Activated naive CD4-positive, alpha-beta T cell treated with Interleukin-2 at 50 U/mL for 16 hours (primary cell): ENCODE measurements around the gene ITFG1.

ENCODE experiments used
- DNase-seq: peaks from one replicate; pipeline ENCODE4 v3.0.0-alpha.2; 2020

ITFG1 gene

DNA sequence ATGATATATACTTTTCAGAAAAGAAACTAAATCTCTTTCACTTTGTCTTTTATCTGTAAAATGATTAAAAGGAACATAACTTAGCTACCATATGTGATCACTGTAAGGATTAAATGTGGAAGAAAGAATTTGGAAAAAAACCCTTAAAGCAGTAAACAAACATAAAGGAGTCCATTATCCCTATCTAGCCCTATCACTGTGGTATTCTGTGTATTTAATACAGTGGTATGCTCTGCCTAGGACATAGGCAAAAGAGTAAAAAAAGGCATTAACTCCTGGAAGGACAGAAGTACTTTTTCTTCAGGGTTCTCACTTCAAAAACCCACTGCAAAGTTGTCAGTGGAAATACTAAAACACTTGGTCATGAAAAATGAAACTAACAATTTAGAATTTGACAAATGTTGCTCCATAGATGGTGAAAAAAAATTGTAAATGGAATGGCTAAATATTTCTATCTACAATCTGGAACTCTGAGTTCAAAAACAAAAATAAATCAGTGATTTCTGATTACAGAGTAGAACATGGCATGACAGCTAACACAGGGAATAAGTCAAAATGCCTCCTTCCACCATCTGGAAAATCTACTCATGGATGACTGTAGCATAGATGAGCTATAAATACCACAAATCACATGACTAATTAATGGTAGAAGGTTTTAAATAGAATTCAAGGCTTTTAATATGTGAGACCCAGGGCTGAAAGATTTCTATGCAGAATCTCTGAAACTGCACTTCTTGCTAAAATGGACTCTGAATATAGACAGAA, 140.1 kb downstream of the ITFG1 start:
- no peak for DNase-seq

DNA sequence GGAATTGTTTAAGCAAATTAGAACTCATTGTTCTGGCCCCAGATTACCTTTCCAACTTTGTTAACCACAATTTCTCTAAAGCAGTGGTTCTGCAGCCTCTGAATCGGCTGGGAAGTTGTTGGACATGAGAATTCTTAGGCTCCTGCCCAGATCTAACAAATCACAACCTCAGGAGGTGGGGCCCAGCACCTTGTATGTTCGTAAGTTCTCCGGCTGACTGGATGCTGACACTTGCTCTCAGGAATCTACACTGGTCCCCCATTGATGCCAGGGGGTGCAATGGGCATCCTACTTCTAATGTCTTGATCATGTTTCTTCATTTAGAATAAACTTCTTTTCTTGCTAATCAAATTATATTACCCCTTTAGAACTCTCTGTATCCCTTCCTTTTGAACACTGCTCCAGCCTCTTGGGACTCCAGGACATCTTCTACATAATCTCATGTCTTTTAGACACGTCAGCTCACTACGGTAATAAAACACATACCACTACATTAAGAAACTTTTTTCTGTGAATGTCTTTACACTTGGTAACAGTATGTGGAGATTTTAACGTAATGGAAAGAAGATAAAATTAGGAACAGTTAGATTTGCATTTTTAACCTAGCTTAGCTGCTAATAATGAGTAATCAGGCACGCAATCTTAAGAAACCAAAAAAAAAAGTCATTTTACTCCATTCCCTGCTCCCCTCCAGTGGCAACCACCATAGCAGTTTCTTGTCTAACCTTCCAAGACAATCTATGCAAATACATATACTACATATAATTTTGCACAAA, 143.2 kb downstream of the ITFG1 start:
- DNase-seq: no peak

DNA sequence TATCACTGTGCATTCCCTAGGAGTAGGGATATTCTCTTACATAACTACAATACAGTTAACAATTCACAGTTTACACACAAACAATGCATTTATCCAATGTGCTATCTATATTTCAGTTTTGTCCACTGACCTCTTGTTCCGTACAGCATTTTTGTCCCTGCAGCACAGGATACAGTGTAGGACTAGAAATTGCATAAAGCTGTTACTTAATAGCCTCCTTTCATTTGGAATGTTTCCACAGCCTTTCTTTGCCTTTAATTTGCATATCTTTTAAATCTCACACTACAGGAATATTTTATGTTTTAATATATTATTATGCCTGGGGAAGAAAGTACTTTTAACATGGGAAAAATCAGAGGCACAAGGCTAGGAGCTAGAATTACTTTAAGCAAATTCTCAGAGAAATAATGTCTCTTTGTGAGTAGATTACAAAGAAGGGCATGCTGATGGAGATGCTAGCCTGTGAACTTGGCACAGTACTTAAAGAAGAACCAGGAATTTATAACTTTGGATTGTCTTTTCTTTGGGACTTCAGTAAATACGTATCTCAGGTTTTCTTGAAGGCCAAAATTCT, 144.3 kb downstream of the ITFG1 start:
- DNase-seq: no peak

GRCh38 chr16:47311738-47312505, 148.9 kb downstream of the ITFG1 start:
- DNase-seq: no peak

DNA sequence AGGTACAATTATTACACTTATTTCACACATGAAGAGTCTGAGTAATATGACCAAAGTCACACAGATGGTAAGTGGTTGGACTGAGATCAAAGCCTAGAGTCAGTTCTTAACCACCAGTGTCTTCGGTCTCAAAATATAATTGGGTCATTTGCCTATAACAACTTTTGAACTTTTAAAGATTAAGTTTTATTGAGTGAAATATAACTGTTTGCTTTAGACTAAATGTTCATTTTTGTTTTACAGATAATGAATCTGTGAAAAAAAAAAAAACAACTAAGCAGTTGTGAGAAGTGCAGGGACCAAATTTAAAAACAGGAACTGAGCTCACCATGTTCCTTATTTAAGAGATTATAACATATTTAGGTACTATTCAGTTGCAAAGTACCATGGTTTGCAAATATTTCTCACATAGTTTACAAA, 150.1 kb downstream of the ITFG1 start:
- DNase-seq: no peak

- DNase-seq: no peak
These were observed 151.1 kb downstream of the ITFG1 start for GRCh38 chr16:47309581-47310312.

- DNase-seq: no peak
These were observed 152.3 kb downstream of the ITFG1 start for GRCh38 chr16:47308601-47309000.

DNA sequence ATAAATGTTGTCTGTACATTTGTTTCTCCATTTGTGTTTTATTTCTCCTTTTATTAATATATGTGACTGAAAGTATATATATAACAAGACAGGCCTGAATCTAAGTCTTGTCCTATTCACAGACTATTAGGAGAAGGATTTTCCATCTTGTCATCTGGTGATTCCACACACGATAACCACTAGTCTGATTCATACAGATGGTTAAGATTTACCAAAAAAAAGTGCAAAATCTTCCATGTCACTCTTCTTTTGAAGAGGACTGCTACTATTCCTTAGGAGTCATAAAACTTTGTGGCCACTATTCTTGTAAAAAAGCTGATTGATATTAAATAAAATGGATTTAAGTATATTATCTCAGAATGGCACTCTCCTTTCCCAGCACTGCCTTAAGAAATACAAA, 156.3 kb downstream of the ITFG1 start:
- no peak for DNase-seq

DNA sequence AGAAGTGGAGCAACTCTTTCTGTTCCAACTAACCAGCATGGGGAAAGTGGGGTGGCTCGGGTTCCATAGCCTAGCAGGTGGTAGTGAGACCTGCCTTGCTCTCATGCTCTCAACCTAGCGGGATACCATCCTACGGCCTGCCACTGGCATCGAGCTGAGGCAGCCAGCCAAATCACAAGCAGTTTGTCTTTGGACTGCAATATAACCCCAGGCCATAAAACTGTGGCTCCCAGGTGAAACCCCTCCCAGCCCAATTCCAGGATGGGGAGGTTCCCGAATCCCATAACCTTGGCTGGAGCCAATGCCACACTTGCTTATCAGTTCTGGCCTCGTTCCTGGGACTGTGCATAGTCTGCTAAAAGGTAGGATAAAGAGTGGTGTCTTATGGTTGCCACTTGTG, 161.3 kb downstream of the ITFG1 start:
- no peak for DNase-seq

GRCh38 chr16:47284999-47285398, 175.9 kb downstream of the ITFG1 start:
- DNase-seq: no peak

- DNase-seq: no peak
These were observed 182.4 kb downstream of the ITFG1 start for GRCh38 chr16:47278306-47278970.

DNA sequence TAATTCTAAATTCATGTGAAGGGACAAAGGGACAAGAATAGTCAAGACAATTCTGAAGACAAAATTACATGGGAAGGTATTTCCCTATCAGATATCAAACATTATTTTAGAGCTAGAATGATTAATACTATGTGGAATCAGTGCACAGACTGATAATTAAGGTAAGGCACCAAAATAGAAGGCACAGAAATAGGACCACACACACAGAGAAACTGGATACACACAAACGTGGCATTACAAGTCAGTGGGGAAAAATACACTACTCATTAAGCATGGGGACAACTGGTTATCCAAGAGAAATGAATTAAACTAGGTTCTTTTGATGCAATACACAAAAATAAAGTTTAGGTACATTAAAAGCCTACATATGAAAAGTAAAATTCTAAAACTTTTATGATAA, 184.3 kb downstream of the ITFG1 start:
- DNase-seq: no peak

GRCh38 chr16:47262938-47263337, 197.9 kb downstream of the ITFG1 start:
- DNase-seq: no peak

GRCh38 chr16:47260503-47260902, 200.4 kb downstream of the ITFG1 start:
- no peak for DNase-seq

DNA sequence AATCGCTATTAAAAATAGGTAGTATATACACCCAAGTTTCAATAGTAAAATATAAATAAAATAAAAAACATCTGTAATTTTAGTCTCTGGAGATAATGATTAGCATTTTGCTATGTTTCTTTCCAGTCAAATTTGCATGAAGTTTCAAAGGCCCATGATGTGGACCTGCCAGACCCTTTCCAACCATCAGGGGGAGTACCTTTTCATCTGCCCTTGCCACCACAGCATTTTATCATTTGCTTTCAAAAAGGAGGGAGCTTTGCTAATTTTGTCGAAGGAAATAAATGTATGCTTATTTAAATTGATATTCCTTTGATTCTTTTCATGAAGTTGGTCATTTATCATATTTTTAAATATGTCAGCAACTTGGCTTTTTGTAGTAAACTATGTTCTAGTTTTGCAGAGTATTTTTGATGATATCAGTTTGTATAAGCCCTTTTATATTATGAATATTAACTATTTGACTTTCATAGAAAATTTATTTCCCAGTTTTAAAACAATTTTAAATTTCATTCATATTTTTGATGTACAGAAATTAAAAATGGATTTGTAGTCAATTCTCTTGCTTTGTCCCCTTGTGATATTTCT, 201.9 kb downstream of the ITFG1 start:
- DNase-seq: no peak

GRCh38 chr16:47254756-47255155, 206.1 kb downstream of the ITFG1 start:
- DNase-seq: no peak

DNA sequence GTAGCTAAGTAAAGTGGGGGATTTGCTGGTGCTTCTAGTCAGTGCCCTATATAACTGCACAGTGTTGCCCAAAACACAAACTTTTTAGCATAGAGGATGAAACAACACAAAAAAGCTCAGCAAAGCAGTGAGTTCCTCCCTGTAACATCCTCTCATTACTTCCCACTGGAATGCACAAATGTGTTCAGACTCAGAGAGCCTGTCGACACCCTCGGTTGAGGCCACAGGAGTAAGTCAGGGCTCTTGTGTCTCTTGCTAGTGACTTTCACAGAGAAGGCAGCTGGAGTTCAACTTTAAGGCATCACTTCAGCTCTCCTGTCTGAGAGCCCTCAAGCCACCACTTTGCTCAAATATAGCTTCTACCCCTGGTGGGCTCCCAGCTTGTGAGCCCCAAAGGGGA, 209.9 kb downstream of the ITFG1 start:
- no peak for DNase-seq

GRCh38 chr16:47247690-47248089, 213.2 kb downstream of the ITFG1 start:
- DNase-seq: no peak

- no peak for DNase-seq
These were observed 216.7 kb downstream of the ITFG1 start for GRCh38 chr16:47244206-47244605.

- no peak for DNase-seq
These were observed 219.8 kb downstream of the ITFG1 start for GRCh38 chr16:47241061-47241460.

DNA sequence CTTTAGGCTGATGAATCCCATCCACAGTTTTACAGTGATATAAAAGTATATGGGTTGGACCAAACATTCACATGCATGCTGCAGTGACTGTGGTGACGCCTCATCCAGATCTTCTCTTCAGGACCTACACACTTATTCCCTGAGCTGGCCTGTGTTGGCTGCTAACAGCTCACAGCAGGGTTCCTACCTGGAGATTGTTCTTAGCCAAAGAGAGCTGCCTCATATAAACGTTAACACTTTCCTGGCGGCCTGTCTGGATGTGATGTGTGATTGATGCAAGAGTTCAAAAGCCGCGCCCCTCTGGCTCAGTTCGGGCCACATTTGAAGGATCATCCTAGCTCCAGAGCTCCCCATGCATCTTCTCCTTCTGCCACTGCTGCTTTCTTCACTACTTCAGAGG, 224.1 kb downstream of the ITFG1 start:
- DNase-seq: no peak

DNA sequence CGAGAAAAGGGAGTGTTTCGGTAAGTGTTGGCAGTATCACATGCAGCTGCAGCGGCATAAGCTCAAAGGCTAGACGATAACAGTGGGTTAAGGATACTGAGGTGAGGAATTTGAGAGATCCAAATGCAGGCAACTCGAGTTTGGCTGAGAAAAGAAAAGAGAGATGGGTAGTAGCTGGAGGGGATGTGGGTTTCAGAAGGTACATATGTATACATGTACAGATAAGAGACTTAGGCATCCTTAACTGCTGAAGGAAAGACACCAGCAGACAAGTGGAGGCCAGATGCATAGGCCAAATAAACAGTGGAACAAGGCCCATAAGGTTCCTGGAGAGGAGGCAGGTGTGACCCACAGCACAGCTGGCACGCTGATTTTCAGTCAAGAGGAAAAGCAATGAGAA, 230.6 kb downstream of the ITFG1 start:
- no peak for DNase-seq
